Measurements from ENCODE around the gene ZNF23.

- TF ChIP-seq POLR2A (IDR thresholded peaks at IDR 0.05): no peak
- TF ChIP-seq CTCF (IDR thresholded peaks at IDR 0.05): no peak
- TF ChIP-seq EP300 (IDR thresholded peaks at IDR 0.05): no peak
Measured at GRCh38 chr16:71474864-71475263, 12.8 kb upstream of the ZNF23 start.
